ENCODE measurements around the gene NXN.

GRCh38 chr17:930258-930657, 49.3 kb downstream of the NXN start:
- TF ChIP-seq CTCF (IDR thresholded peaks at IDR 0.05; ENCODE audit: low read depth, low read length, poor library complexity, severe bottlenecking) (no peak), EZH2phosphoT487 (IDR thresholded peaks at IDR 0.05; ENCODE audit: borderline replicate concordance, low read length) (no peak)
